Stimulated activated CD4-positive, alpha-beta T cell treated with anti-CD3 and anti-CD28 coated beads, Interleukin-2, amount 100 ng/mL, for 48 hours (primary cell): Measurements from ENCODE around the gene TRAF3.
A peak's percentile ranks its signal among the peaks of the same experiment; 100 is the strongest.

Source experiments
- DNase-seq, 2 donors: peaks; one replicate each; pipeline ENCODE4 v3.0.0-alpha.2; 2020

The TRAF3 gene, protein sequence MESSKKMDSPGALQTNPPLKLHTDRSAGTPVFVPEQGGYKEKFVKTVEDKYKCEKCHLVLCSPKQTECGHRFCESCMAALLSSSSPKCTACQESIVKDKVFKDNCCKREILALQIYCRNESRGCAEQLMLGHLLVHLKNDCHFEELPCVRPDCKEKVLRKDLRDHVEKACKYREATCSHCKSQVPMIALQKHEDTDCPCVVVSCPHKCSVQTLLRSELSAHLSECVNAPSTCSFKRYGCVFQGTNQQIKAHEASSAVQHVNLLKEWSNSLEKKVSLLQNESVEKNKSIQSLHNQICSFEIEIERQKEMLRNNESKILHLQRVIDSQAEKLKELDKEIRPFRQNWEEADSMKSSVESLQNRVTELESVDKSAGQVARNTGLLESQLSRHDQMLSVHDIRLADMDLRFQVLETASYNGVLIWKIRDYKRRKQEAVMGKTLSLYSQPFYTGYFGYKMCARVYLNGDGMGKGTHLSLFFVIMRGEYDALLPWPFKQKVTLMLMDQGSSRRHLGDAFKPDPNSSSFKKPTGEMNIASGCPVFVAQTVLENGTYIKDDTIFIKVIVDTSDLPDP

DNA sequence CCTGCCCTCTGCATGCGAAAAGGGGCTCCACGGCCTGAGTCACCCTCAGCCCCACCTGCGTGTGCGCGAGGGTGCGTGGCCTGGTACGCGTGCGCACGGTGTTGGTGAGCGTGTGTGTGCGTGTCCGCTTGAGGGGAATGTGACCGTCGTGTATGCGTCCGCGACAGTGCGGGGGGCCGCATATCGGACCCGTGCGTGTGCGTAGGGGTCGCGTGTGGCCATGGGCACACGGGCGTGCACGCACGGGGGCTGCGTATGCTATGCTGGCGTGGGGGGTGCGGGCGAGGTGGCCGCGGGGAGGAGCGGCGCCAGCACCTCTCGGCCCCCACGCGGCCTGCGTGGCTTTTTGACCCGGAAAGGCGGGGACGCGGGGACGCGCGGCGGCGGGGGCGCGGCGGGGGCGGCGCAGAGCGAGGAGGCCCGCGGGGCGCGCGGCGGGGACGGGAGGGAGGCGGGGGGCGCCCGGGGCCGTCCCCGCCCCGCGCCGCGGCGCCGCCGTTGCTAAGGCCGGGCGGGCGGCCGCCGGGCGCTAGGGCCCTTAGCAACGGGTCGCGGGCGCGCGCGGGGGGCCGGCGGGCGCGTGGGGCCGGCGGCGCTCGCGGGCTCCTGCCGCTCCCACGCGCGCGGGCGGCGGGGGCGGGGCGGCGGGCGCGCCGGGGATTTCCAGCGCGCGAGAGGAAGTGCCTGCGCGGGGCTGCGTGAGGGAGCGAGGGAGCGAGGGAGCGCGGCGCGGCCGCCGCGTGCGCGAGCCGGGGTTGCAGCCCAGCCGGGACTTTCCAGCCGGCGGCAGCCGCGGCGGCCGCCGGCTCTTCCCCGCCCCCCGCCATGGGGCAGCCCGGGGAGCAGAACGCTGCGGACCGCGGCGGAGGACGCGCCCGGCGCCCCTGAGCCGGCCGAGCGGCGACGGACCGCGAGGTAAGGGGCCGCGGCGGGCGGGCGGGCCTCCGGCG, at the start of gene TRAF3:
TRAF3 (plus strand) TSS at position 689 of the 950 bp plus-strand sequence. CDS start 92,753 bp downstream, outside the sequence.
- DNase-seq, result peak; percentile 62 to 72

DNA sequence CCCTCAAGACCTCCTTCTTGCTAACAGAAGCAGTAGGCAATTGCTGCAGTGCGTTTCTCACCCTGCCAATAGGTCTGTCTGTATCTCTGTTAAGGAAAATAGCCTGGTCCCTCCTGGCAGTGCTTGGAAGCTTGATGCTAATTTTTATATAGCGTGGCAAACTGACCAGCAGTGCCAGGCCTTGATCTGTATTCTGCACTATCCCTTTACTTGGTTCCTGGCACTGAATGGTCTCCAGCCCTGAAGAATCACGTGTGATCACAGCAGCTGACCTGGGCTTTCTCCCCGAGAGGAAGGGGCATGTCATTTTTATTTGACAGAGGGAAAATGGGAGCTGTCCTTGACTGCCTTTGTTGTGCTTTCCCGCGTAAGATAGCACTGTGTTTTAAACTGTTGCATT, 48.7 kb upstream of the TRAF3 start:
- no peak for DNase-seq

DNA sequence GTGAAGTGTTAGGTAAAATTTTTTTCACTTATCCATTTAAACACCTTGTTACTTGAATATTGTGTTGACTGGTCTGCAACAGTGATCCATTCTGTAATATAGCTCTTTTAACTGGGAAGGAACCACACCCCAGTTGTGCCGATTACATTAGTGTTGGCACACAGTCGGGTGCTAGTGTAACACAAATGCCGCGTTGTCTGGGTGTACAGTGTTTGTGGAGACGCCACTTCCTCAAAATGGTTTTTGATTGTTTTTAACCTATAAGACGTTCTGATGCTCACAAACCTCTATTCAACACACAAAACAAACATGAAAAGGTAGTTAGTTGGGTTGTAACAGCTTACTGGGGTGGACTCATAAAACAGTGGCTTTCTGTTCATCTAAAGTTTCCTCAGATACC, 48.0 kb upstream of the TRAF3 start:
- no peak for DNase-seq

DNA sequence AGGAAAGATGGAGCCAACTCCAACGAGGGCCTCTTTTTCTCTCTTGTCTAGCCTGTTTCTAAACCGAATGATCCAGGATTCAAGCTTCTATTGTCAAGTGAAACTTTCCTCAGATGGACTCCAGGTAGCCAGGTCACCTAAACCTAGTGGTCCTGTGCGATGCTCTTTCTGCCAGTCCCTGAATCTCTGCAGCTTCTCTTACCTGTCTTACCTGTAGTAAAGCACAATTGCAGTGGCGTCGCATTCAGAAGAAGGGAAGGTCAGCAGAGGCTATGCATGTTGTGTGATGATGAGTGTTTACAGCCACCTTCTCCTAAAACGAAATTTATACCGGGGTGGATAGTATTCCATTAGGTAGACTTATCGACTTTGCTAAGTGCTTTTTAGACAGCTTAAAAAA, 47.4 kb upstream of the TRAF3 start:
- no peak for DNase-seq

DNA sequence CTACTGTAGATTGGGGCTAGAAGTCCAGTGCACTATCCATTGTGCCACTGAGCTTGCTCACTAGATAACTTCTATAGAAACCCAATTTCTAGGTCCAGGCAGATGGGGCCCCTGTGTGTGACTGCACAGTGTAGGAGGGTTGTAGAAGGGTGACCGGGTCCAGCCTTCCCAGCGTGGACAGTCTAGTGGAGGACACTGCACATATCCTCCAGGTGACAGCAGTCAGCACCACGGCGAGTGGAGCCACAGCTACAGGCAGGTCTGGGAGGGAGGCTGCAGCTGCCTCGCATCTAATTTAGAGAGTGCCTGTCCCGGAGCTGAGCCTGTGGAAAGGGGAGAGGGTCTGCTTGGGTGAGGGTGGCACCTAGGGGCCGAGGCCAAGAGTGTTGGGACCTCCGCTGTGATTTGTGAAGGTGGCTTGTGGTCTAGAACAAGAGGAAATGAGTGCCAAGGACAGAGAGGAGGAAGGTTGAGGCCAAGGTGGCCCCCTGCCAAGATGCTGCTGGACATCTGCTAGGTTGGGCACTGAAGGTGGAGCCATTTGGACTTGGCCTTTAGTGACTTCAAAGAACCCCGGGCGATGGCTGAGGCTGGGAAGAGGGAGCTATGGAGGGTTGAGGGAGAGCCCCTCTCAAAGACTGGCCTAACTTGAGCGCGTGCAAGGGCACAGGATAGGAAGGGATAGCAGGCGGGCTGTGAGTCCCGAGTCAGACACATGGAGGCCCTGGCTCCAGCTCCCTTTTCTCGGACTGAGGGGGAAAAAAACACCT, 46.0 kb upstream of the TRAF3 start:
- no peak for DNase-seq

DNA sequence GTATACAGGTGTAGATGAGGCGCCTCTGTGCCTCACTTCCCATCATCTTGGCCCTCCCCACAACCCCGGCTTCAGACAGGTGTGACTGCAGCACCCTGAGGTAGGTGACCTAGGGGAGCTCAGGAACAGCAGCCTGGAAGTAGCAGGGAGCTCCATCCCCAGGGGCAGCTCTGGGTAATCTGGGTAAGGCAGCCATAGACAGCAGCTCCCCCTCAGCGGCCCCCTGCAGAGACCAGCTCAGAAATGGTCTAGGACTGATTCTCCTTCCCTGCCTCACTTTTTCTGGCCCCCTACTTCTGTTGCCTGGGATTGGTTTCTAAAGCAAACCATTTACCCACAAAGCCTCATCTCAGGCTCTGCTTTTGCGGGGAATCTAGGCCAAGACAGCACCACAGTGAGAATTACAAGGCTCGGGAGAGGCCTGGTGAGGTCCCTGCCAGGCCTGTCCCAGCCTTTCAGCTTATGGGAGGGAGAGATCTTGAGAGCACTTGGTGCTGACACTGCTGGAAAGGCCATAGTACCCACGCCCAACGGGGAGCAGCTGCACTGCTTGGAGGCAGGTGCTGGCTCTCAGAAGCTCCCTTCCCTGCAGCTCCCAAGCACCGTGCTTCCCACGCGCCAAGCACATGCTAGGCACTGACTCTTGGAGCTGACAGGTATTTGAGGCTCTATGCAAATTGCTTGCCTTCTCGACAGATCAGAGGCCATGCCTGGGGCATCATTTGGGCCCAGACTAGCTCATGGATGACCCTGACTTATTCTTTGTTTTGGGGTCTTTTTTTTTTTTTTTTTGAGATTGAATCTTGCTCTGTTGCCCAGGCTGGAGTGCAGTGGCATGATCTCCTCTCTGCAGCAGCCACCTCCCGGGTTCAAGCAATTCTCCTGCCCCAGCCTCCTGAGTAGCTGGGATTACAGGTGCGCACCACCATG, 45.1 kb upstream of the TRAF3 start:
- no peak for DNase-seq

DNA sequence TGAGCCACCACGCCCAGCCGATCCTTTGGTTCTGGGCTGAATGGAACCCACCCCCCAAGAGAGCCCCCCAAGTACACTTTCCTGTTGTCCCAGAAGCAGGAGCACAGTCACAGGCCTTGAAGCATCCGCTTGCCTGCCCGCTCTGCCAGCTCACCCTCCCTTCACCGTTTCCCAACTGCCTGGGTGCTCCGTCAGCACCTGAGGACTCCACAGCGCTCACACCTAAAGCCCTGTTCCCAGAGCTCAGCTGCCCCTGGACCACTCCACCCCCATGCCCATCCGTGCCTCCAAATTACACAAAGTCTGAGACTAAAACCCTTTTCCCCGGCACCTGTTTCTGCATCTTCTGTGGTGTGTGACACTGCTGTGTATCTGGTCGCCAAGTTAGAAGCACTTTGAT, 44.3 kb upstream of the TRAF3 start:
- DNase-seq, result no peak

DNA sequence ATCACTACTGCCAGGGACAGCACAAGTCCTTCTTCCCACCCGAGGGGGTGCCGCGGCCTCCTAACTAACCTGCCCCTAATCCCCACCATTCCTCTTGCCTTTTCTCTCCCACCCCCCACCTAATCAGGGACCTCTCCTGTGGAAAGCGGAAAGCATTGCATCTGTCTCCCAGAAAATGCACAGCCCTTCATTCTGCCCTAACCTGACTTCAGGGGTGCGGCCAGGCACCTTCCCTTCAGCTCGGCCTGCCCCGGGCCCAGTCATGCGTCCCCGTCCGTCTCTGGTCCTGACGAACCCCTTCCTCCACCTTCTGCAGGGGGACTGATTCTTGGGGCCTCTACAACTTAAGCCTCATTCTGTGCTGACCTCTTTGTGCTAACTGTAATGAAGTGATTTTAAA, 43.9 kb upstream of the TRAF3 start:
- no peak for DNase-seq

DNA sequence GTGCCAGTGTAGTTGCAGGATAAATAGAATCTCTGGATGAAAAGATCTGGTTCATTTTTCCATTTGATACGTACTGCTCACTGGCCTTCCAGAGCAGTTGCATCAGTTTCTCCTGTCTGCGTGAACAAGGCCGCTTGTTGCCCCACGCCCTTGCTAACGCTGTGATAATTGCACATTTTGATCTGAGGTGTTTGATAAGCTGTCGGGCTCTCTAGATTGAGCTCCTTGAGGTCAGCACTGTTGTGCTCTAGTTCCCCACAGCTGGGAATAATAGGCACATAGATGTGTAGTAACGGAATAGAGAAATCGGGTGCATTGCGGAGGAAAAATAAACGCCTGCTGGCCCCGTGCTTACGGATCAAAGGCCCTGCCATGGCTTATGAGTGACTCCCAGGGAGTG, 42.8 kb upstream of the TRAF3 start:
- no peak for DNase-seq

DNA sequence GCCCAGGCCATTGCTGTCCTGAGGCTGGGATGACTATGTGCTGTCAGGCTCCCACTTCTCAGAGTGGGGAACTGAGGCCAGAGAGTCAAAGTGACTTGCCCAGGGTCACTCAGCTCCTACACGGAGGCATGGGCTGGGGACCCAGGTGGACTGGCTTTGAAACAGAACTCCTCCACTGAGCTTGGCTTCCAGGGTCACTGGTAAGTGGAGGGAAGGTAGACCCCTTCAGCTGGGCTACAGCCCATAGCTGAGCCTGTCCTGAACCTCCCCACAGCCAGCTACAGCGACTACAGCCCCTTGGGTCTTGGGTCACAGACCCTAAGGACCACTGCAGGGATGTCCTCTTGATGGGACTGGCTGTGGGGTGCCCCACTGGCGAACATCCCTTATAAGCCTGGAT, 40.3 kb upstream of the TRAF3 start:
- DNase-seq, result no peak

DNA sequence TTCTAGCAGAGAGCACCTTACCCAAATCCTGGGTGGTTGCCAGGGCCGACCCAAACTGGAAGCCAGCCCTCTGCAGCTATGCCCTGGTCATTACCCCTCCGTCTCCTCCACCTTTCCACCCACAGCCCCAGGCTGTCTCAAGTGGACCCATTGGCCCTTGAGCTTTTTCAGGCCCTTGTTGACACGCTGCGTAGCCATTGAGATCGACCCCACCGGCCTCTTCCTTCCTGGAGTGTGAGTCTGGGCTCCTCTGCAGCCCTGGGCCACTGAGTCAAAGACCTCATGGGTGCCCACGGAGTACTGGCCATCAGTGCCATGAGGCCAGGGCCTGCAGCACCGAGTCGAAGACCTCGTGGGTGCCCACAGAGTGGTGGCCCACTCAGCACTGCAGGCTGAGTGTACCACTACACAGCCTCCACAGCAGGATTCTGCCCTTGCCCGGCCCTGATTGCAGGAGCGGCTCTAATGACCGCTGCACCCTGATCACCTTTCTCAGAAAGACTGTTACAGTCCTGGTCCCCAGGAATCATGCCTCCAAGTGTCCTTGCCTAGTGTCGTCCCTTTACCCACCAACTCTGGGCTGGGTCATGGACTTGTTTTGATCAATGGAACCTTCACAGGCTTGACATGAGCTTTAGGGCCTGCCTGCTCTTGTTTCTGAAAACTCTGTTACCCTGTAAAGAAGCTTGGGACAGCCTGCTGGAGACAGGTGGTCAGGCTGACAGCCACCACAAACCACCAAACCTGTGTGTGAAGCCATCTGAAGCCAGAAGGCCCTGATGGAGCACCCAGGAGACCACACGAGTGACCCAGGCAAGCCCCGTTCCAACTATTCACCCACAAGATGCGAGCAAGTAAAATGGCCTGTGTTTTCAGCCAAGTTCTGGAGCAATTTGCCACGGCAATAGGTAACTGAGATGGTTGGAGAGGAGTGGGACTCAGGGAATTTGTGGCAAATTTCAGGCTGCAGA, 39.6 kb upstream of the TRAF3 start:
- no peak for DNase-seq

DNA sequence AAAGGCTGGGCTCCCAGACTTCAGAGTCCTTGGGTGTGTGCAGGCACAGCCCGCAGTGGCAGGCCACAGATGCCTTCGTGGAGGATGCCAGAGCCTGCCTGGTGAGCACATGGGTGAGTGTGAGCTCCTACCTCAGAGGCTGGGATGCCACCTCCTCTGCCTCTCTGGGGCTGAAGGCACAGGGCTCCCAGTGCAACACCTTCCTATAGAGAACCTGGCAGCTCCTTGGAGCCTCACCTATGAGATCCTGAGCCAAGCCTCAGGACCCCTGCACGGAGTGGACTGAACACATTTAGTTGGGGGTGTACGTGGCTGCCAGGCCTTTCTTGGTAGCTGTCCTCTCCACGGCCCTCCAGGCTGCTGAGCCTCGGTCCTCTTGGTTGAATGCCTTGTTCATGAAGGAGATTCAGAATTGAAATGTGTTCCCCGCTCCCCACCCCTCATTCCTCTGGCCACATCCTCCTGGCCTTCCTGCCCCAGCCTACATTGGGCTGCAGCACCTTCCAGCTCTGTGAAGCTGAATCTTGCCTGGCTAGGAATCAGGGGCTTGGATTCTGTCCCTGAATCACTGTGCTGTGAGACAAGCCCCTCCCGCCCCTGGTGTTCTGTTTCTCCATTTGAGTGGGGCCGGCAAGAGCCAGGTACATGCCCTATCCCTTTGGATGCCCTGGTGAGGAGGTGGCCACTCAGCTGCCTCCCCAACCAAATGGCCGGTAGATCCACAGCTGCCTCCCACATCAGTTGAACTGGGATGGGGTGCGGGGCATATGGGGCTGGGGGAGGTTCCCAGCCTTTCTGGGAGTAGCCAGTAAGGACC, 38.7 kb upstream of the TRAF3 start:
- no peak for DNase-seq

DNA sequence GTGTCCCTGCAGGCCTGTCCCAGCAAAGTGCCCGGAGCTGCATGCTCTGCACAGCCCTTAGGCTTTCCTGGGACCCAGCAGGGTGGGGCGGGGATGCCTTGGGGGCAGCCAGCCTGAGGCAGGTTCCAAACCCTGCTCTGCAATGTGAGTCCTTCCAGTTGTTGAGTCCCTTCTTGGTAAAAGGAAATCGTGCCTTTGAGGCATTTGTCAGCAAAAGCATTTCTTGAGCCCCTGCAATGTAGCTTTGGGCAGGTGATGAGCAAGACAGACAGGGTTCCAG, 38.1 kb upstream of the TRAF3 start:
- no peak for DNase-seq

DNA sequence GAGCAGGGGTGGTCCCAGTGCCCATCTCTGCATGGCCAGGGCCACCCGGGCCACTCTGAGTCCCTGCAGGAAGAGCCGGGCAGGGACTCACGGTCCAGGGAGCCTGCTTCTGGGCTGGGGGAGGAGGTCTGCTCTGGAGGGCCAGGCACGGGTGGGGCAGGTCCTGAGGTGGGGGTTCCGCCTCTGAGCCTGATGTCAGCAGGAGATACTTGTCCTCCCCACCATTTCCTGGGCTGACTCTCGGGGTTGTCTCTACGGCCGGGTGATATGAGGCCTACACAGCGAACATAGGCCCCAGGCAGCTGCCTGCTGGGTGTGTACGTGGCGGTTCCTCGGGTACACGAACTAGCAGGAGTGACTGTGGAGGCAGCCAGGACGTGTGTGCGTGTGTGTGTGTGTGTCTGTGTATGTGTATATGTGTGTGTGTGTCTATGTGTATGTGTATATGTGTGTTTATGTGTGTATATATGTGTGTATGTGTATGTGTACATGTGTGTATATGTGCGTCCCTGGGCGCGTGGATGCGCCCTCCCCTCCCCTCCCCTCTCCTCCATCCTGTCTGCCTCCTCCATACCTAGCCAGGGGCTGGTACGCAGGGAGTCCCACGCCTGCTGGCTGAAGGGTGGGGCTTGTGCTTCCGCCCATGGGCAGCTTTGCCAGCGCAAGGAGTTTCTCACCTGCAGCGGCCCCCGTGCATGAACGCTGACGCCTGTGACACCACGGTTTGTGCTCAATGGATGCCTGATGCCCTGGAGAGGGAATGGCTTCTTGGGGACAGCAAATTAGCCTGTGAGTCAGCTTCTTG, 30.4 kb upstream of the TRAF3 start:
- no peak for DNase-seq

DNA sequence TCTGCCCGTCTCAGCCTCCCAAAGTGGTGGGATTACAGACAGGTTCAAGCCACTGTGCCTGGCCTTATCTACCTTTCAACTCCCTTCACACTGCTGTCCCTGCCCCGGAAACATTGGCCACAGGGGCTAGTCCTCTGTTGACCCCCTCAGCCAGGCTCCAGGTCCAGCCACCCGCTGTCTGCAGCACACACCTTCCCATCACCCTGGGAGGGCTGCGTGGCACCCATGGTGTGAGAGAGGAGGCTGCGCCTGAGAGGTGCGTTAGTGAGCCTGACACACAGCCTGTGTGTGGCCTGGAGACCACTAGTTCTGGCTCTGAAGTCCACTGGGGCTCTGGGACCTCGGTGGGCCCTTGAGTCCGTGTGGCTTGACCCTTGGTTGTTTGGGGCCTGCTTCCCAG, 28.4 kb upstream of the TRAF3 start:
- no peak for DNase-seq

DNA sequence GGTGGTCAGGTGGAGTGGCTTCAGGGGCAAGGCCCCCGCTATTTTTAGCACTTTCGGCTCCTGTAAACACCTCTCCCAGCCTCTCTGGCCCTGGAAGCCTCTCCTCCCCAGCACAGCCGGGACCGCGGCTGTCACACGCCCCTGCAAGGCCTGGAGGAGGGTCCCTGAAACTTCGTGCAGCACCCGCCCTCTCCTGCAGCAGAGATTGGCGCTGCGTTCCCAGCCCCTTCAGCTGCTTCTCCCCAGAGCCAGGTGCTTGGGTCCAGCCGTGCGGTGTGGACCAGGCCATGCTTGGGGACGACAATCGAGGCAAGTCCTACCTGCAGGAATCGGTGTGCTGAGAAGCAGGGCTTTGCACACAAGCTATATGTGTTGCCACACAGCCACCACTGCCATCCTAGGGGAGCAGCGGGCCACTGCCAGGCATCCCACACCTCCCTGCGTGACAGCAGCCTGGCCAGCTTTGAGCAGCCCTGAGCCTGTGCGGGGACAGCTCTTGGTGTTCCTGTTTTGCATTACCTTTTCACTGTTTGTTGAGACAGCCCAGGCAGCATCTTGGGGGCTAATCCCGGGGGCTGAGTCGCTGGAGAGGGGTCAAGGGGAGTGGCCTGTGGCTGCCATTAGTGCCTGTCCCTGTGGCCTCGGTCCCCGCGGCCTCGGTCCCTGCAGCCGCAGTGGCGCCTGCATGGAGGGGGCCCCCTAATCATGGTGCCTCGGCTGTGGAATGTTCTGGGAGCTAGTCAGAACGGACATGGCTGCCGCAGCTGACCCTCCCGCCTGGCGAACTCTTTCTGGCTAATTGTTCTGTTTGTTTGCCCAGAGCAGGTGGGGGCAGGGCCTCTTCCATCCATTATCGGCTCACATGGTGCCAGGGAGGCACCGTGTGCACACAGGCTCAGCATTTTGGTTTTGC, 27.6 kb upstream of the TRAF3 start:
- DNase-seq, result no peak

DNA sequence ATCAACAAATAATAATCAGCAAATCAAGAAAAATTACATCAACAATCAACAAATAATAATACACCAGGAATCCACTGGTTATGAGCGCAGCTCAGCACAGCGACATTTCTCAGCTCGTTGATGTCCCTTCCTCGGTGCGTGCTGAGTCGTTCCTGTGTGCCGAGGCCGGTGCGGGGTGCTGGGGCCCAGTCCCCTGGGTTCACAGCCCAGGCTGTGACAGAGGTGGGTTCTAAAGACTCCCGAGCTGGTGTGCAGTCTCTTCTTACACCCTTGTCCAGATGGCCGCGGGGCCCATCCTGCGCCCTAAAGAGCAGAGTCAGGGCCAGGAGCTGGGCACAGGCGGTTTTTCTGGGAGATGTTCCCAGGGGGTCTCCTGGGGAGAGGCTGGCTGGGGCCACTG, 26.9 kb upstream of the TRAF3 start:
- no peak for DNase-seq

DNA sequence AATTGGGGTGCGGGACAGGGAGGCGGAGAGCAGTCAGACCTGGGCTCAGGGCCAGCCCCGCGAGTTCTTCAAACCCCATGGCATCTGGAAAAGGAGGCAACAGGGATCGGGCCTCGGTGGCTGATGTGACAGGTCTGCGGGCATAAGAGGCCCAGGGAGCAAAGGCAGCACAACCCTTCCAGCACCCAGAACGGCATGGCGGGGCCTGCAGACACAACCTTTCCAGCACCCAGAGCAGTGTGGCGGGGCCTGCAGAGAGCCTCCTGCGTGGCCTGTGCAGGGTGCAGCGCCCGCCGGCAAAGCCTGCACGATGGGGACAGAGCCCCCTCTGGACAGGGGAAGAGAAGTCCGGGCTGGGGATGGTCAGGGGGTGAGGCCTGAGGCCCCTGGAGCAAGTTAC, 26.2 kb upstream of the TRAF3 start:
- DNase-seq, result no peak
